Lung microvascular endothelial cell (primary cell): ENCODE data around the gene ASPG. TPM values are rescaled to one million over a fixed set of nuclear protein-coding genes. Genes with fewer than 3 reads are reported as not detected.

Experiments used
- DNase-seq, 2 donors: peaks; one replicate each; pipeline versions ENCODE4 v3.0.0 to v3.0.0-alpha.2; 2010; ENCODE audit warnings: low read depth in 2 of 2
- total RNA-seq: library from RNA; depleted of rRNA; stranded (reverse); fragments of >200 nt; gene quantifications from 2 replicates; pipeline ENCODE4 v1.2.1, GENCODE V29; 2014

Gene ASPG
- total RNA-seq, 1 donor from 2014 or later: not detected

DNA sequence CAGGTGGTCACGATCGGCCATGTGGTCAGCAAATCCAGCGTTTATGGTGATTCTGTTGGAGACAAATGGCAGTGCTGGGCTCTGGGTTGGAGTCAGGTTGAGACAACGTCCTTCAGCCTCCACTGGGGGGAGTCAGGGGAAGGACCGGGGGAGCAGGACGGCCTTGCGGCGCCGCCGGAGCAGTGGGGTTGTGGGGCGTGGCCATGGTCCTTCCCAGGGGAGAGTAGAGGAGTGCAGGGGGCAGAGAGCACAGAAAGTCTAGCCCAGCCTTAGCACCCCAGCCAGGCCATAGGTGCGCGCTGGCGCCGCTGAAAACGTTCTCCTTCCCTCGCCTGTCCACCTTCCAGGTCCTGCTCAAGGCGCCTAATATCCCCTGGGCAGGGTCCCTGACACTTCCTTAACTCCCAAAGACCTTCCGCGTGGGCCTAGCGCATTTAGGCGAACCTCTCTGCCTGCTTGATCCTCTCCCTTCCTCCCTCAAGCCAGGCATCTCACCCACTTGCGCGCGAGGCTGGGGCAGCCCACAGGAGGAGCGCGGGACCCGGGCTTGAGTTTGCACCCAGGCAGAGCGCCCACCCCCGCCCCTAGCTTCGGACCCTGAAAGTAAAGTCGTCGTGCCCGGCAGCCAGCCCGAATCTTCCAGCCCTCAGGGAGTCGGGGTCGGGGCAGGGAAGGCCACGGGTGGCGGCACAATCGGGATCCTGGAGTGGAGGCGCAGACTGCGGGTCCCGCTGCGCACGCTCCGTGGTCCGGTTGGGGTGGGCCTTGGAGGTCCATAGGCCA, 49.8 kb downstream of the ASPG start:
- peak; percentile 26 to 41 for DNase-seq

GRCh38 chr14:104135904-104136471, 50.5 kb downstream of the ASPG start:
- DNase-seq: no peak

DNA sequence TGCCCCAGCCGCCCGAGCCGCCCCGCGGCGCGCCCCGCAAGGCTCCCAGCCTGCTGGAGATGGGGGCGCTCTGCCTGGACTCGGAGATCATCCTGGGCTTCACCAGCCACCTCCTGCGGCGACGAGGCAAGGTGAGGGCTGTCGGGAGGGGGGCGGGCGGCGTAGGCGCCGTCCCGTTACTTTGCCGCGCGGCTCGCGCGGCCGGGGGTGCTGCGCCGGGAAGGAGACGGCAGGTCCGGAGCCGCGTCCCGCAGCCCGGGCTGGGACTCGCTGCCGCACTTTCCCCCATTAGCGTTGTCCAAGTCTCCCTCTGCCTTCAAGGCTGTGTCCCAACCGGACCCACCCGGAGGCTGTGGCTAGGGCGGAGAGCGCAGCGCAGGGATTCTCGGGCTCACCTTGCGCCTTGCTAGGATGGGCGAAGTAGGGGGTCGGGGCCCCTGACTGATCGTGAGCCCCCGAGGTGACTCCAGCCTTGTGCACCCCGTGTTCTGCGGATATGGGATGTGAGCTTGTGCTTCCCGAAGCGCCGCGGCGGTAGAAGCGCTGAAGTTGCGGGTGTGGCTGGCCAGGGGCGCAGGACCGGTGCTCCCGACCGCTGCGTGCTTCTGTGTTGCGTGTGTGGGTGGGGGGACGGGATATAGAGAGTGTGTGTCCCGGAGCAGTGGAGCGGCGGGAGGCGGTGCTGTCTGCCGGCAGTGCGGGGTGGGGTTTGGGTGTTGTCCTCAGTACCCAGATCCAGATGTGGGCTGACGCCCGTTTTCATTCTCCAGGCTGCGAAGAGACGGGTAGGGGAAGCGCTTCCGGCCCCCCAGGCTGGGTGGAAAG, 51.2 kb downstream of the ASPG start:
- DNase-seq: no peak

DNA sequence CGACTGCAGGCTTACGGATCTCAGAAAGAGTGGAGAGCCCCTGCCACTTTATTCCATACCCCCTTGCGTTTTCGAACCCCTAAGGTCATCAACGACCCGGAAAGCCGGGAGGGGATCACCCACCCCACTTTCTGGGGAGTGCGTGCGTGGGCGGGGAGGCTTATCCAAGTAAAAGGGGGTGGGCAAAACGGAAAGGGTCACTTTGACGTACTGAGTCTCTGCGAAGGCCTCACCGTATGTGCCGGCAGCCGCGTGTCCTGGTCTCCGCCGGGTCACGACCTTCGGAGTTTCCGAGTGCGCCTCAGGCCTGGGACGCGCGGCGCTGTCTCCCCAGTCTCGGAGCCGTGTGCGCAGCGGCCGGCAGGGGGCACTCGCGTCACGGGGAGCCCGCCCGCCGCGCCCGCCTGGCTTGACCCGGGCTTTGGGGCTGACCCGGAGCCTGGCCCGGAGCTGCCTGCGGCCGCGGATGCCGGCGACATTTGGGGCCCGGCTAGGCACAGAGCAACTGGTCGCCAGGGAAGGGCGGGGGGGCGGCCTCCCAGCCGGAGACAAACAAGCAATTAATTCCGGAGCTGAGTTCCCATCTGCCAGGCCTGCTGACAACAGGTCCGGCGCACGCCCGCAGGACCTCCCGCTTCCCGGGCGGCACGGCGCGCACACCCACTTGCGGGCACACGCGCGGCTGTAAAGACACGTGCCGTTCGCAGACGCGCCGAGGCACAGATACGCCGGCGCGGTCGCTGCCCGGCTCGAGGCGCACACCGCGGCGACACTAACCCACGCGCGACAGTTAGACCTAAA, 52.0 kb downstream of the ASPG start:
- DNase-seq: peak; percentile 39 to 71

DNA sequence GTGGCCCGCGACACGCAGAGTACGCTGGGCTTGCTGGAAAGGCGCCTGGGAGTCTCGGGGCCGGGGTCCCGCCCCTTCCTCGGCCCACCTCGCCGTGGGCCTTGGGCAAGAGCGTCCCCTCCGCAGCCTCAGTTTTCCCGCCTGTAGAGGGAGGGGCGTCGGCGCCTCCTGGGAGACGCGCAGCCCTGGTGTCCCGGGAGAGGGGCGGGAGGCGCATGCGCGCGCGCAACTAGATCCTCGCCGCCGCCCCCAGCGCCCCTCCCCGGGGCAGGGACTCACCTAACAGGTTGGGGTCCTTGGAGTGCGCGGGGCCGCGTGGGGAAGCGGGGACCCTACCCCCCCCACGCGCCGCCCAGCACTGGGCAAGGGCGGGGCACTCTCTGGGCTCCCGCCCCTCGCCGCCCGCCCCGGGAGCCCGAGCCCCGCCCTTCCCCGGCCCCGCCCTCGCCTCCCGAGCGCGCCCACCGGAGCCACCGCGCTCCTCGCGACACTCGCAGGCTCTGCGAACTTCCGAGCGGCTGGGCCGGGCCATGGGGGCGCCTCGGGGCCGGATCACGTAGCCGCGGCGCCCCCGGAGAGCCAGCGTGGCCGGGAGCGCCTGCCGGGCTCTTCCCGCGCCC, 52.7 kb downstream of the ASPG start, which contains the start of gene KIF26A:
KIF26A (plus strand) TSS at position 490 of the 620 bp plus-strand sequence. CDS start 136 bp downstream, outside the sequence.
- peak in 1 of 2 donors; percentile 61 for DNase-seq

GRCh38 chr14:104138718-104139459, 53.4 kb downstream of the ASPG start:
- no peak for DNase-seq

DNA sequence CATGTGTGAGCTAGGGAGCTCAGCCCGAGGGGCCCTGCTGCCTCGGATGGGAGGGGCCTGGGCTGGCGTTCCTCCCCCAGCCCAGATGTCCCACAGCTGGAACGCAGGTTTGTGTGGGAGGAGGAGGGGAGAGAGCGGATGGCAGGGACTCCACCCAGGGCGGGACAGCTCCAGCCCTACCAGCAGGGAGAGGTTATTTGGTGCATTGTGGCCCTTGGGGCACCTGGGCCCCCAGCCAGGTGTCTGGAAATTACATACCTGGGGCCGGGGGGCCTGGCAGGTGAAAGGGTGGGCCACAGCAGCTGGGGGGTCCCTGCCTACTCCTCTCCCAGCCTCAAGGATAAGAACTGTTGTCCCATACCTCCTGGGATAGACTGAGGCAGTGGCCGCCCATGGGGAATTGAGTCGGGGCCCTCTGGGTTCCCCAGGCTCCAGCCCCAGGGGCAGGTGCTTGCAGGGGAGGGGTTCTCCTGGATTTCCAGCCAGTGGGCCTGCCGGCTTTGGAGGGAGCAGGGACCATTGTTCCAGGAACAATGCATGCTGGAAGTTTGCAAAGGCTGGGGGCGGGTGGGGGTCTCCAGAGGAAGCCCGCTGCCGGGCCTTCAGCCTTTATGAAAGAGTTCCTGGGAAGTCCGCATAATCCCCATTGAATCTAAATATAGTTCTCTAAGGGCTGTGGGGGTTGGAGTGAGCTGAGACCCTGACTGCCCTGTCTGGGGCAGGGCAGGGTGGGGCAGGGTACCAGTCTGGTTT, 54.1 kb downstream of the ASPG start:
- no peak for DNase-seq

- no peak for DNase-seq
Observed at GRCh38 chr14:104140213-104140462, 54.6 kb downstream of the ASPG start.

DNA sequence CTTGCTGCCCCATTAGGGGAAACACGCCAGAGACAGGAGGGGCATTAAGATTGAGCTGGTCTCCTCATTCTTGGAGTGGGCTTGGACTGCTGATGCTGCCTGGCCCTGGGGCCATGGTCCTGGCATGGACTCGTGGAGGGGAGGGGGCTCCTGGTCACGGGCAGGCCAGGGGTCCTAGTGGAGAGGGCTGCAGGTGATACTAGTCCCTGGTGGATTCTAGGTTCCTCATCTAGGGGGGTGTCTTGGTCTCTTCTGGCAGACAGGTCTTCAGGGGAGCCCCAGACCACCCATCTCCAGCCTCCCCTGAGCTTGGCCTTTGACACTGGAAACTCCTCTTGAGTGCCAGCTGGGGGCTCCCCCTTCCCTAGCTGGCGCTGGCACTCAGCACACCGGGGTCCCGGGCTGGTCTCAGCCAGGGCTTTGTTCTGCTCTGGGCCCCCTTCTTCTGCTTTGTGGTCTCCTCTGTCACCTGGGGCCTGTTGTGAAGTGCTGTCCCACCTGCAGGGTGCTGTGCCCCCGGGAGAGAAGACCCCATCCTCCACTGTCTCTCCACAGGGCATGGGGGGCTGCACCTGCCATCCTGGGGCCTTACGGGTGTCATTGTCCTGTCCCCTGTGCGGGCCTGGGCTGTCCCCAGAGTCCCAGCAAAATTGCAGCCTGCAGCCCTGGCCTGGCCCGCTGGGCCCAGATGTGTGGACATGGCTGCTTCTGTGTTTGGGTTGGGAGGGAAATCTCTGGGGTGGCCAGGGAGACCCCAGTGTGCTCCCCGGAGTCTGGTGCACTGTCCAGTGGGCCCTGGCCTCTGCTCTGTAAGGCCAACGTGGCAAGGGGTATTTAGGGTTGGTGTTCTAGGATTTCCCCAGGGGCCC, 55.2 kb downstream of the ASPG start:
- DNase-seq: no peak

GRCh38 chr14:104141621-104142091, 56.2 kb downstream of the ASPG start:
- no peak for DNase-seq

- DNase-seq: no peak
Observed at GRCh38 chr14:104142136-104142945, 56.8 kb downstream of the ASPG start.

- no peak for DNase-seq
Observed at GRCh38 chr14:104142946-104143470, 57.5 kb downstream of the ASPG start.

DNA sequence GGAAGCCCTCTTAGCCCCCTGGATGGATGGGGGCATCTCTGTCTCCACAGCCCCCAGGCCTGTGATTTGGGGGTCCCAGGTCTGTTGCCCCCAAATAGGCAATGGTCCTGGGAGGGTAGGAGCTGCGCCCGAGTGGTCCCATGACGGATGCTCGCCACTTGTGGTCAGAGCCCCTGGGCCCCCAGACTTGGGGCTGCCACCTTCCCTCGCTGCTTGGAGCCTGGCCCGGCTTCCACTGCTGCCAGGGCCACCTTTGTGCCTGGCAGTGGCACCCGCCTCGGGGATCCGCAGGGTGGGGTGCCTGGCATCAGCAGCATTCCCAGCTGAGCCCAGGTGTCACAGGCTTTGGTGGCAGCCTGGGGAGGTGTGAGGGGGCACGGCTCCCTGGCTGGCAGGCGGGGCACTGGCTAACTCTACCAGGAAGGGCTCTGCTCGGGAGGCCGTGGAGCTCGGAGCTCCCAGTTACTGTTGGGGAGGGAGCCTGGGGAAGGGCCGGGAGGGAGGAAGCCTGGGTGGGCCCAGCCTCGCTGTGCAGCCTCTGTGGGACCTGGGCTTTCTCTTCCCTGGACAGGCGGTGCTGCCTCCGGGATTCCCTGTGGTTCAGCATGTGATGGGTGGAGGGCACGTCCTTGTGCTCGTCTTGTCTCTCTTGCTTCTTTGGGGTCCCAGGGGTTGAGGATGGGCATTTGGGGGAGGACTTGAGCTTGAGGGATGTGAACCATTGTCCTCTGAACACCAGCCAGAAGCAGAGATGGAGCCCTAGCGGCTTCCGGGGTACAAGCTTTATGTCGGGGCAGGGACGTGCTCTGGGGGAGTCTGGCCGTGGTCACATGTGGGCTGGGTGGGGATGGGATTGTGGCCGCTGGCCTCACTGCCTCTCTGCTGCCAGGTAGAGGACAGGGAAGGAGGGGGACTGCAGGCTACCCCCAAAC, 58.3 kb downstream of the ASPG start:
- DNase-seq: no peak

DNA sequence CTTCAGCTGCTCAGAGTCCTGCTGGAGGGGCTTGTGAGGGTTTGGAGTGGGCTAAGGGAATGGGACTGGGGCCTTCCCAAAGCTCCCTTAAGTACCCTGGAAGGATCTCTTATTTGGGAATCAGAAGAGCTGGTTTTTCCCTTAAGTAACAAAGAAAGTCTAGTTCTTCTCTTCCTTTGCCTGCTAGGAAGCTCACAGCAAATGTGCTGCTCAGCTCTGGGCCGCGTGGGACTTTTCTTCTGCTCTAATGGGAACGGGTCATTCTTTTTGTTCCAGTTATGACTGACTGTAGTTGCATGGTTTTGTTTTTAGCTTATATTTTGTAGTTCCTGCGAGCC, 58.9 kb downstream of the ASPG start:
- DNase-seq: no peak

GRCh38 chr14:104144911-104145825, 59.7 kb downstream of the ASPG start:
- DNase-seq: no peak
